GM12864 (cell line): Measurements from ENCODE around the gene SPATA17.

ENCODE experiments used
- DNase-seq: peaks from one replicate; pipeline ENCODE4 v3.0.0-alpha.2; 2011; ENCODE audit warnings: low read depth
- H3K4me3 ChIP-seq: 2 replicates; pipeline ENCODE4 v1.5.1; 2011; ENCODE audit warnings: mild to moderate bottlenecking, low read depth, low read length, control low read depth
- TF ChIP-seq, protein P1 (sequence below): IDR thresholded peaks from 2 replicates; pipeline ENCODE4 v1.5.1; 2011; ENCODE audit warnings: low read depth, mild to moderate bottlenecking, moderate library complexity, low read length, control low read depth, inconsistent platforms; ENCODE audit errors: missing control alignments

SPATA17 gene

DNA sequence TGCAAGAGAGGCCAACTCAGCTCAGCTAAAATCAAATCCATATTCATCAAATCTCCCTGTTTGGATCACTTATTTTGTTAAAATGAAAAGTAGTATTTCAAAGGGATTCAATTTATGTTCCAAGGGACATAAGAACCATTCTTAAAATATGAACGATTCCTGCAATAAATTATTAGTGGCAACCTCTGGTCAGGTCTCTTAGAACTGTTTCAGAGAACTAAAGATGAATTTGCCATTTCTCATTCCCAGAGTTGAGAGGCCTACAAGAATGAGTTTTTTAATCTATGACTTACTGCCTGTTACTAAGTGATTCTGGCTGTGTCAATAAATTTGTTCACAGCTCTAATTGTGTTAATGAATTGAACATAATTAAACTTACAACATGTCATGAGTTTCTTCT is 268.5 kb downstream of the SPATA17 start:
- DNase-seq = no peak
- TF ChIP-seq, protein P1, sequence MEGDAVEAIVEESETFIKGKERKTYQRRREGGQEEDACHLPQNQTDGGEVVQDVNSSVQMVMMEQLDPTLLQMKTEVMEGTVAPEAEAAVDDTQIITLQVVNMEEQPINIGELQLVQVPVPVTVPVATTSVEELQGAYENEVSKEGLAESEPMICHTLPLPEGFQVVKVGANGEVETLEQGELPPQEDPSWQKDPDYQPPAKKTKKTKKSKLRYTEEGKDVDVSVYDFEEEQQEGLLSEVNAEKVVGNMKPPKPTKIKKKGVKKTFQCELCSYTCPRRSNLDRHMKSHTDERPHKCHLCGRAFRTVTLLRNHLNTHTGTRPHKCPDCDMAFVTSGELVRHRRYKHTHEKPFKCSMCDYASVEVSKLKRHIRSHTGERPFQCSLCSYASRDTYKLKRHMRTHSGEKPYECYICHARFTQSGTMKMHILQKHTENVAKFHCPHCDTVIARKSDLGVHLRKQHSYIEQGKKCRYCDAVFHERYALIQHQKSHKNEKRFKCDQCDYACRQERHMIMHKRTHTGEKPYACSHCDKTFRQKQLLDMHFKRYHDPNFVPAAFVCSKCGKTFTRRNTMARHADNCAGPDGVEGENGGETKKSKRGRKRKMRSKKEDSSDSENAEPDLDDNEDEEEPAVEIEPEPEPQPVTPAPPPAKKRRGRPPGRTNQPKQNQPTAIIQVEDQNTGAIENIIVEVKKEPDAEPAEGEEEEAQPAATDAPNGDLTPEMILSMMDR = no peak
- H3K4me3 ChIP-seq = no peak overlapping the region

DNA sequence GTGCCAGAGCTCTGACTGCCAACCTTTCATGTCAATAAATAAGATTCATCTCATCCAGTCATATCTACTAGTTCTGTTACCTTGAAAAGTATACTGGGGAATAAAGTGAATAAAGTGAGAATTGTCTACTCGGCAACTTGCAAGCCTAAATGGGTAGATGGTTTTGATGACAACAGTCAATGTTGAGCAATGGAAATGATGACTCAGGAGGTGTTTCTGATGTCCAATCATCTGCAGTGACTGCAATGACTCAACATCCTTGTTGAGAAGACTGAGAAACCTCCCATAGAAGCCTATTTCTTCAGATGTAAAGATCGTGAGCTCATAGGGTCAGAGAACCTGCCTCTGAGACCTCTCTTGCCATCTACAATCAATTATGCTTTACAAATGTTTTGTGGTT is 276.4 kb downstream of the SPATA17 start:
- no peak overlapping the region for H3K4me3 ChIP-seq
- peak; percentile 3 for DNase-seq
- TF ChIP-seq, protein P1 = no peak

DNA sequence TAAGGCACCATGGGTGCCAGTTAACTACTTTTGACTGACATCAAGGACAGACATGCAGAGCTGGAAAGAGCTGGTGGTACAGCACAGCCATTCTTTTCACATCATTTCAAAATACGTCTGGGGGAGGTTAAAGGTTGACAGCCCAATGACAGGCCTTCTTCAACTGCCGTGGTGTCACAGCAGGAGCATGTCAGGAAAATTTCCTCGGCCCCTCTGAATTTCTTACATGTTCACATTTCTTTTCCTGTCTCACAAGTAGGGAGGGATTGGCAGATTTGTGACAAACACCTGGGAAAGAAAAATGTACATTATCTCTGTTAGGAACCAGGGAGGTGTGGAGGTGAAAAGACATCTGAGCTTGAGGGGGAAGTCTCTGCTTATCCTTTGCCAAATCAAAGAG is 279.1 kb downstream of the SPATA17 start:
- TF ChIP-seq, protein P1 = no peak
- H3K4me3 ChIP-seq = no peak overlapping the region
- no peak for DNase-seq

- TF ChIP-seq, protein P1 = no peak
- no peak for DNase-seq
- H3K4me3 ChIP-seq = no peak overlapping the region
Measured at GRCh38 chr1:217910791-217911320, 279.7 kb downstream of the SPATA17 start.

DNA sequence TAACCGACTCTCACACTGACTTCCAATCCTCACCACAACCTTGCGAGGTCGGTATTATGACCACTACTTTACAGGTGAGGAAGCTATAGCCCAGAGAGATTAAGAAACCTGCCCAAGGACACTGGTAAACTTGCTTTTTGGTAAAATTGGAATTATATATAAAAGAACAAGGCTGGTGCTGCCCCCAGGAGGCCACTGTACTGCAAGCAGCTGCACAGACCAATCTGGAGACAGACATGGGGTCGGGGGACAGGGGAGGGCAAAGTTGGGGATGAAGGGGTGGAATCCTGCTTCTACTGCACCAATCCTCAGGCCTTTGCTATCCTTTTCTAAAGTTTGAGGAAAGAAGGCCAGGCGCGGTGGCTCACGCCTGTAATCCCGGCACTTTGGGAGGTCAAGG is 280.8 kb downstream of the SPATA17 start:
- H3K4me3 ChIP-seq = no peak overlapping the region
- no peak for DNase-seq
- TF ChIP-seq, protein P1 = peak; percentile 28

- no peak for DNase-seq
- TF ChIP-seq, protein P1 = no peak
- H3K4me3 ChIP-seq = no peak overlapping the region
Measured at GRCh38 chr1:217917281-217917887, 286.2 kb downstream of the SPATA17 start.

GRCh38 chr1:217919683-217920388 is 288.7 kb downstream of the SPATA17 start:
- H3K4me3 ChIP-seq = no peak overlapping the region
- TF ChIP-seq, protein P1 = no peak
- no peak for DNase-seq
